OCI-LY3 (cell line): ENCODE data around the gene MNX1.

Experiments used
- CTCF ChIP-seq: fragments of 200-600, 300-600 bp; sonication (generic); IDR thresholded peaks from 2 replicates; pipeline ENCODE4 v1.5.1; 2014; ENCODE audit warnings: antibody characterized with exemption, low read length, low read depth
- EZH2phosphoT487 ChIP-seq: fragments of 200-600 bp; shearing (Covaris generic); IDR thresholded peaks from 2 replicates; pipeline ENCODE4 v1.6.1; 2018; ENCODE audit warnings: antibody characterized with exemption, mixed run types, low read depth

GRCh38 chr7:156988343-156989185 lies 21.9 kb downstream of the MNX1 start:
- TF ChIP-seq CTCF (no peak), EZH2phosphoT487 (no peak)
